CD4-positive, alpha-beta T cell treated with Interleukin-21 for 1 hour (primary cell): Measurements from ENCODE around the gene ZDHHC21.
"Not testable (repeated sequence)": the region's sequence is repeated elsewhere in the genome, so short reads cannot be mapped to it uniquely, and the experiment has no call there.

ENCODE experiments used
- DNase-seq: peaks from one replicate; pipeline ENCODE4 v3.0.0-alpha.2; 2020

ZDHHC21 gene

DNA sequence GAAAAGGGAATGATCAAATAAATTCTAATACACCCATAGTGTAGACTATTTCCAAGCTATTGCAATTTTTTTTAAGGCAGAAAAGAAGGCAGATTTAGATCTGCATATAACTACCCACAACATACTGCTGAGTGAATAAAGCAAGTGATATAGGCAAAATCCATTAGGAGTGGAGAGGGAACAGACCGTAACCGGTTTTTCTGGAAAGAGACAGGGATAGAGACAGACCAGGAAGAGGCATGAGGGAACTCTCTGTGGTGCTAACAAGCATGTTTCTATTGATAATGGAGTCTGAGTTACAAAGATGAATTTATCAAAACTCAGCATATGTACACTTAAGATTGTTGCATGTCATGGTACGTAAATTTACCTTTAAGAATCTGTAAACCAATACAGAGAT, 14.5 kb downstream of the ZDHHC21 start:
- DNase-seq = no peak

DNA sequence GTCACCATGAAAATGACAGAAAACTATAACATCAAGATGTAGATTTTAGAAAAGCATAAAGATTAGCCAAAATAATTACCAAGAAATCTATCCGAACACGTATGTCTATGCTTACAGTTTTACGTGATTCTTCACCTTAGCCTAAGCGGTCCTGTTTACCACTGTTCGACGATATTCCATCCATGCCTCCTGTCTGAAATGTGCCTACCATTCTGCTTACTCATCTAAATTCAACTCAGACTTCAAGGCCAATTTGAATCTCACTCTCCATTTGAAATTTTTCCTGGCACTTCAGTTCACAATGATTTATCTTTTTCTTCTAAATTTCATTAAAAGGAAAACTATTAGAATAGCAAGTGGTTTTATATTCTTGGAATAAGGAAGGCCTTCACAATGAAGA, 15.4 kb downstream of the ZDHHC21 start:
- no peak for DNase-seq

DNA sequence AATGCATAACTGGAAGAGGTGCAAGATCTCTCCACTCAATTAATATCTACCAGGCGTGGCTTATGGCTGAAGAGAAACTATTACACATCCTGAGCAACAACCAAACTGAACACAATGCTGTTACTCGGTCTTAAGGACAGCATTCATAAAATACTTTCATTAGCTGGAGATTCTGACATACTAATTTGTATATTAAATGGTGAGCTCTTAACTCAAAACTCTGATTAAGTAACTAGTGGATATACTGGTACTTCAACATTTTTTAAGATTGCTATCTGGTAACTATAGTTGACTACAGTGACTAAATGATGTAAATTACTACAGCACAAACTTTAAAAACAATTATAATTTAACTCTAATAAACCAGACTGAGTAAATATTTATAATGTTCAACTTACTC, 15.8 kb downstream of the ZDHHC21 start:
- no peak for DNase-seq

DNA sequence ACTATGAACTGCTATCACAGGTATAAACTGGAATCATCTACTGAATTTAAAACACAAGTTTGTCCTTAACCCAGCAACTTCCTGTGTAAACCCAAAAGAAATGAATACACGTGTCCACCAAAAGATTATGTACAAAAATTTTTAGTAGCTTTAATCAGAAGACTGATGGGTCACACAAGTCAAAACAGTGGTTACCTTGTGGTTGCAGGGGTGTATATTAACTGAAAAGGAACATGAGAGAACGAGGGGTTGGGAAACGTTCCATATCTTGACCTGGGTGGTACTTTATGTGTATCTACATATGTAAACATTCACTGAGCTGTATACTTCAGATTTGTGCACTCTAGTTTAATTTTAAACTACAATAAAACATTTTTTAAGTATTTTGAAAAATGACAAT, 18.6 kb downstream of the ZDHHC21 start:
- no peak for DNase-seq

DNA sequence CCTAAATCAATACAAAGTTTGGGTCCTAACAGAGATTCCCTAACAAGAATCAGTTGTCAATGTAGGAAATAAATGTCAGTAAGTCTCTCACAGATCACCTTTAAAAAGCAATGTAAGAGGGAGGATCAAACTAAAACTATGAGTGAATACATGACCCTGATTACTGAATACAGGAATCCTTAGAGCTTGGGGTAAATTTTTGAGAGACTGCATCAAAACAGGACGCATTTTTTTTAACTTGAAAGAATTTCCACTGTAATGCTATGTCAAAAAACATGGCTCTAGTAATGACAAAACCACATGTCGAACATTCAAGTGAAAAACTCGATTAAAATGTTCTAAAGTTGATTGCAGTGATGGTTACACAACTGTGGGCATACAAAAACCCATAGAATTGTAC, 21.9 kb downstream of the ZDHHC21 start:
- no peak for DNase-seq

DNA sequence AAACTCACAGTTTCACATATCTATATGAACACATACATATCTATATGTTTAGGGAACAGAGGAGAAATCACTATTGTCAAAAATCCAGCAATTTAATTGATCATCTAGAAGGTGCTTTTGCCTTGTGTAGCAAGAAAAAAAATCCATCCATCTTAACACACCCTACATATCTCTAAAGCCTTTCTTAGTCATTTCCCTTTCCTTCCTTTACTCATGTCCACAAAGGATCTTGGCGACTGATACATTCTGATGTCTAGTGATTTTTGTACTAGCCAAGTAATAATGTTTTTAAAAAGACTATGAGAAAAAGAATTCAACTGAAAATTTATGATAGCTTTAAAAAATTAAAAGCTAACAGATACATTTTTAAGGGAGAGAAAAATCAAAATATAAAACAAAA, 22.5 kb downstream of the ZDHHC21 start:
- DNase-seq = no peak

DNA sequence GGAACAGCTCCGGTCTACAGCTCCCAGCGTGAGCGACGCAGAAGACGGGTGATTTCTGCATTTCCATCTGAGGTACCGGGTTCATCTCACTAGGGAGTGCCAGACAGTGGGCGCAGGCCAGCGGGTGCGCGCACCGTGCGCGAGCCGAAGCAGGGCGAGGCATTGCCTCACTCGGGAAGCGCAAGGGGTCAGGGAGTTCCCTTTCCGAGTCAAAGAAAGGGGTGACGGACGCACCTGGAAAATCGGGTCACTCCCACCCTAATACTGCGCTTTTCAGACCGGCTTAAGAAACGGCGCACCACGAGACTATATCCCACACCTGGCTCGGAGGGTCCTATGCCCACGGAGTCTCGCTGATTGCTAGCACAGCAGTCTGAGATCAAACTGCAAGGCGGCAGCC, 29.2 kb downstream of the ZDHHC21 start:
- not testable (repeated sequence) for DNase-seq

DNA sequence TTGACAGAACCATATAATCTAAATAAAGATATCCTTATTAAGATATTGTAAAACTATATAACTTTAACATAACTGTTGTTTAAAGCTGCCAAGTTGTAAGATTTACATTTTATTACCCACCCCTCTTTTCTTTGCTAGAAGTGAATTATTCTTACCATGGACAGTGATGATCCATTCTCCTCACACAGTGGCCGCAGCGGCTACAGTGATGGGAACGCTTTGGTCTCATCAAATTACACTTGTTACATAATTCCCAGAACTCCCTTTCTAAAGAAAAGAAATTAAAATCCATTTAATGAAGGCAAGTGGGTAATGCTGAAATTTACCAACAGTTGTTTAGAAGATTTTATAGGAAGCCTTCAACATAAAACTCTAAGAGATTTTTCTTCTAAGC, 31.2 kb downstream of the ZDHHC21 start:
- no peak for DNase-seq

DNA sequence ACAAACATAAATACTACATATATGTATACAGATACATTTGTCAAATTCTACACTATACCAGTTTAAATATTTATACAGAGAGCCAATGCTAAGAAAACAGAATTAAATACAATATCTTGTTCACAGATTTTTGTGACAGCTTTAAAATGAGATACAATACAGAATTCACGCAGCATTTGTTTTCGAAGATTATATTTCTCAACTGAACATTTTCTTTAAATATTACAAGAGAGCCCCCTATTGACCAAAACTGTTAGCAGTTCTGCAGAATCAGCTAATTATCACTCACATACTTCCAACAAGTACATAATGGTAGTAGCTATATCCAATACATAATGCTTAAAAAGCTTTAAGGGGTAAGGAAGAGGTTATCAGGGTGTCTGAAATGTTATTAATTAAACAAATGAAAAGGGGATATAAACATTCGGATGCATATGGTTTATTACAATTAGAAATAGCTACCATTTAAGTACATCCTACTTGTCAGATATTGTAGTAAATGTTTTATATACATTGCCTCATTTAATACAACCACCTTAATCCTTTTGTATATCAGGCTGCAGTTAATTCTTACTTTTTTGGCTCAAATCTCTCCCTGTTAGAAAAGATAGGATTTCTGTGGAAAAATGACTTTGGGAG, 31.7 kb downstream of the ZDHHC21 start:
- peak; percentile 6 for DNase-seq

DNA sequence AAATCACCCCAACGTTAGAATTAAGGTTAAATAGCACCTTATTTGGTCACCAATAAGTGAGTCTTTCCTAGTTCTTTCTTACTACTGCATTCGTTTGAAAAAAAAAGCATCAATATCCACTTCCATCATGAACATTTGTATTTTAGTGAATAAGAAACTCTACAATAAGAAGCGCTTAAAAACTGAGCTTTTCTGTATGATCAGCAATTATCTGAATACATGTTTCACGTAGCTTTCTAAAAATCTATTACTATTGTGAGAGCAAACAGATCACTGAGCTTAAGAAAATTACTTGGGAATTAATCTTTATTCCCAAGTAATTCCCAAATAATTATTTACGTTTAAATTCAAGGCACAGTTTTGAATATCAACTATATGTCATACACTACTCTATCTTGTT, 32.5 kb downstream of the ZDHHC21 start:
- no peak for DNase-seq

DNA sequence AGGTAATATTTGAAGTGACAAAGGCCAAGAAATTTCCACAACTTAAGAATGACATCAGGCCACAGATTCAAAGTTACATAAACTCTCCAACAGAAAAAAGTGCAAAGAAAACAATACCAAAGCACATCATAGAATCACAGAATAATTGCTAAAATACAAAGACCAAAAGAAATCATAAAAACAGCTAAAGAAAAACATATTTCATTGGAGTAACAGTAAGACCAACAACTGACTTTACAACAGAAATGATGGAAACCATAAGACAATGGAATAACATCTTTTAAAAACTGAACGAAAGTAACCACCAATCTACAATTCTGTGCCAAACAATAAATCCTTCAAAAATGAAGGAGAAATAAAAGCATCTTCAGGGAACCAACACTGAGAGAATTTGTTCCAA, 38.3 kb downstream of the ZDHHC21 start:
- DNase-seq = no peak

DNA sequence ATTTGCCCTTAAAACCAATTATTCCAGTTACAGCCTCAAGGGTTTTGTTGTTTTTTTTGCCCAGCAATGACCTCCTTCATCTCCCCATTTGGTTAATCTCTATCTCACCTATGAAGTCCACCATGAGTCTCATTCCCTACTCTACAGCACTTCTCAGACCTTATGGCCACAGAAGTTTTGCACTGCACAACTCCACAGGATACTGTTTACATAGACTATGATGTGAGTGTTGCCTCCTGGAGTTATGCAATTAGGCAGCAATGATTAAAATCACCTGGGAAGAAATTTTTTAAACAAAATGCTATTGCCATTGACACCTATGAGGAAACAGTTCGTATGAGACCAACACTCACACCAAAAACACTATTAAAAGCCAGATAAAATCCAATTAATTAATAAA, 39.7 kb downstream of the ZDHHC21 start:
- no peak for DNase-seq

DNA sequence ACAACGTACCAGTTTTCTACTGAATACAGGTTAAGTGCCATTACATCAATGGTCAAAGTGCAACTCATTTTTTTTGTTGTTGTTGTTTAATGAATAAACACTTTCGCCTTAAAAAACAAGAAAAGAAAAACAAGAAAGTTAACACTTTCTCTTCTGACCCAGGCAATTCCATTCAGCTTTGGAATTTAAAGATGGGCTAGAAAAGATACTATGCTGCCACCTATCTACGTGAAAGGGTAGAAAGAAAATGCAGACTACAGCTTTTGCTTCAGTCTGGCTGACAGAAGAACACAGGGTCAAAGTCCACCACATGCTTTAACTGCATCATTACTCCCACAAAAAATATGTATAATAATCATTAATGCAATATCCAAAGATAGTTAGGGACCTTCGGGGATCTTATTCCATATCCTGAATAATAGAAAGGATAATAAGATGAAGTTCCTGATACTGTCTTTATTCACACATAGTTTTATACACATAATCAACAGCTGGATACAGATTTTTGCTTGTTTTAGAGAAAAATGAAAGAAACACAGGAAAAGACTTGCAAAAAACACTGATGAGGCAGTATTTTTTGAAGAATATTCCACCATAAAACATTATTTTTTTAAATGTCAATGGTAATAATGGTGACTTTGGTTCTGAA, 40.4 kb downstream of the ZDHHC21 start:
- DNase-seq = no peak

DNA sequence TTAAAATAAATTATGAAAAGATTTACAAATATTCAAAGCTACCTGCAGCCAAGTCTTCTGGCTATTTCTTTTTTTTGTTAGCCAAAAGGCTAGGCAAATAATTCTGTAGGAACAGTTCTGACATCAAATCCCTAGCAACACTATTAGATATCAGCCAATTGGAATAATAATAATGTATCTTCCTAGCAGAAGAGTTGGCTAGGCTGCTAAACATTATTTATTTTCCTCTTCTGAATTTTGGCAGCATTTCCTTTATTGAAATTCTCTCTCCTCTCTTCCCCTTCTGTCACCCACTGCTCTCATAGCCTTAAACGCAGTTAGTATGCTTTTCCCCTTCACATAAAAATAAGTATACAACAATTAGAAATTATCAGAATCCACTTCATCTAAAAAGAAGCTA, 42.6 kb downstream of the ZDHHC21 start:
- DNase-seq = no peak

DNA sequence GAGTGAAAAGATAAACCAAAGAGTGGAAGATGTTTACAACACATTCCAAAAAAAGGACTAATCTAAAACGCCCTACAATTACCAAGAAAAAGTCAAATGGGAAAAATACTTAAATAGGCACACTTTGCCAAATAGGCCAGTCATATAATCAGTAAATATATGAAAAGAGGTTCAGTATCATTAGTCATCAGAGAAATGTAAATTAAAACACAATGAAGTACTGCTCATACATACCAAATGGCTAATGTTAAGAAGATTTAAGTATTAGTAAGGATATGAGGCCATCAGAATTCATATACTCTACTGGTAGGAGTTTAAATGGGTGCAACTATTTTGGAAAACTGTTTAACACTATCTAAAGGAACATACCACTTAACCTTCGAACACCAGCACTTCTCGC, 47.6 kb downstream of the ZDHHC21 start:
- DNase-seq = no peak

DNA sequence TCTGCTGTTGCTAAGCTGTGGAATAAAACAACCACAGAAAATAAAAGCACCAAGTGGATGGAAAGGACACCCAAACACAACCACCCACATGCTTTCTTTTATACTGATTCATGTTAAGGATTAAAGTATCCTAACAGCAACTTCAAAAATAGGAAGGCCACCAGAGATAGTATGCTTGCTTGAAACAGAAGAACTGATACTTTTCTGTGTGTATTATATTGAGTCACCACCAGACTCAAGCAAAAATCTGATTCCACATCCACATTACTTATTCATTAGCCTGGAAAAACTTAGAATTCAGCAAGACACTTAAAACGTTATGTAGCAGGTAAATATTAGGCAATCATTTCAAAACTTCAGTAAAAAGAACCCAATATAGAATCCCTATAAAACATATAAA, 52.3 kb downstream of the ZDHHC21 start:
- no peak for DNase-seq

DNA sequence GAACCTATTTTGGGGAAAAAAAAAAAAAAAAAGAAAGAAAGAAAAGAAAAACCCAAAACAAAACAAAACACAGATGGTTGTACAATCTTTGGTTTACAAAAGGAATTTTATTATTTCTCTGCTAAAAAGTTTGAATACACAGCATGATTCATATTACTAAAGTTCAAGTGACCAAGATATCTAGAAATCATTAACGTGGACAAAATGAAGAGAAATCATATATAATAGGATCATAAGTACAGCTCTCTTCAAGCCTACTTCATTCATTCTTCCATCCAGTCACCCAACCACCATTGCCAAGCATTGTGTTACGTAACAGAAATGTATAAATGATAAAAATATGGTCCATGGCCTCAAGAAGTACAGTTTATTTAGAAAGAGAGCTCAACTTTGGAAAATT, 52.9 kb downstream of the ZDHHC21 start:
- DNase-seq = no peak

DNA sequence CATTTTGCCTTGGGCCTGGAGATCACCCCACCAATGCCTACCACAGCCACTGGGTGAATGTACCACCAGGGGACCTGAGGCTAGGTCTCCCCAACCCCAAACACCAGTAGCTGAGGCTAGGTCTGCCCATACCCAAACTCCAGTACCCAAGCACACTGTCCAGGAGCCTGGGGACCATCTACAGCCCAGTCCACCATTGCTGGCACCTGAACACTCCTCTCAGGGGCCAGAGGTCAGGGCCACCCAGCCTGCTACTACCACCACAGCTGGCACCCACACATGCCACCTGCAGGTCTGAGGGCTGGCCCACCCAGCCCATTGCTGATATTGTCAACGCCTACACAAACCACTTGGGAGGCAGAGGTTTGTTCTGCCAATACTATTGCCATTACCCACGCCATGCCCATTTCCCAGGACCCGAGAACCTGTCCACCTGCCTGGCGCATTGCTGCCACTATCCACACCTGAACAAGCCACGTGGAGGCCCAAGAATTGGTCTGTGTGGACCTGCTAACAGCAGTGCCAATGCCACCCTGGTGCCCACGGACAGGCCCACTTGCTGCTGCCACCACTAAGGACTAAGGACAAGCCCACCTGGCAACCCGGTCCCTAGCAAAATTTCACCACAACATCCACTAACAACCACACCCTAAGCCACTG, 59.2 kb downstream of the ZDHHC21 start:
- DNase-seq = no peak

DNA sequence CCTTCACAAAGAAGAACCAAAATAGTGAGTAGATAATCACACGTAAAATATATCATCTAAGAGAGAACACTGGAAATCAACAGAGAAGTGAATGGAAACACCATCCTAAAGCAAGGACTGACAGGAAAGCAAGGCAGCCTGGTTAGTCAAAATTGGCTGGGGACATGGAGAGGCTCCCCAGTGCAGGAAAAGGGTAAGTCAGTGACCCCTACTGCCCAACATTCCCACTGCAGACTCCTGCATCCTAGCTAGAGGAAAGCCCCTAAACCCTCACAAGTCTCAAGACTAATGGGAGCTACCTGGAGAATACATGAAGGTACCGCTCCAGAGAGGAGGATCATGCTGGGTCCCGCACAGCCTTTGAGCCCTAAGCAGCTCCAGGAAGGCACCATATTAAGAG, 60.1 kb downstream of the ZDHHC21 start:
- no peak for DNase-seq

DNA sequence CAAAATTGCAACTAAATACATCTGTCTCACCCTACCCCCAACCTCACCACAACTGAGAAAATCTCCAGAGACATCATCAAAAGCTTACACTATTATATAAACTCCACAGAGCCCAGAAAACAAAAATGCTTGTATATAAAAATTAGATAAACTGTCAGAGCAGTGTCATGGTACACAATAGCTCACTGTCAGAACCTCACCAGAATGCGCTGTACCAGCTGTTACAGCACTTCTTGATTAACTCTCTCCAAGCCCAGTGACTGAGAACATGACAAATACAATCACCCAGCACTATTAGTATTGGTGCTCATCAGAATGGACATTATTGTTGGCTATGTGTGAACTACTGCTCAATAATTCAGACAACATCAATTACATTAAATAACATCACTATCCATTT, 65.7 kb downstream of the ZDHHC21 start:
- DNase-seq = no peak

DNA sequence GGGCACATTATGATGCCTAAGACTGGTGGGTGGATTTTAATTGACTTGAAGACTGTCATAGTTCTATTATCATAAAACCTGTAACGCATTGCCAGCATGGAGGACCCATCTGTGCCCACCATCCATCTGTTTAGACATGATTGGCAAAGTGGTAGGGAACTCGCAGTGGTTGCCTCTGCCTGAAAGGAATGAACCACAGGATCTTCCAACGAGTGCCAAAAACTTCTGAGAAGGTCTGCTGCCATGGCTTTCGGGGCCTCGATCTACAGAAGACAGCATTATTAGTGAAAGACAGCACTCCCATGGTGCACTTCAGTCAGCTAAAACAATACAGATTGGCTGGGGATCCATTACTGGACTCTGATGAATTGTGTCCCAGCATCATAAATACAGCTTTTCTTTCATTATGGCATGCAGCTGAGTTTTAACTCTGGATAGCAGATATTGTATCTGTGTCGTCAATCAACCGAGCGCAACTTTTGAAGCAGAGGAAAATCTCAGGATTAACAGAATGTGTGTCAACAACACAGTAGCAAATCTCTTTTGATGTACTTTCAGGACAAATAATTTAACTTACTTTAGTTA, 74.3 kb downstream of the ZDHHC21 start:
- no peak for DNase-seq

DNA sequence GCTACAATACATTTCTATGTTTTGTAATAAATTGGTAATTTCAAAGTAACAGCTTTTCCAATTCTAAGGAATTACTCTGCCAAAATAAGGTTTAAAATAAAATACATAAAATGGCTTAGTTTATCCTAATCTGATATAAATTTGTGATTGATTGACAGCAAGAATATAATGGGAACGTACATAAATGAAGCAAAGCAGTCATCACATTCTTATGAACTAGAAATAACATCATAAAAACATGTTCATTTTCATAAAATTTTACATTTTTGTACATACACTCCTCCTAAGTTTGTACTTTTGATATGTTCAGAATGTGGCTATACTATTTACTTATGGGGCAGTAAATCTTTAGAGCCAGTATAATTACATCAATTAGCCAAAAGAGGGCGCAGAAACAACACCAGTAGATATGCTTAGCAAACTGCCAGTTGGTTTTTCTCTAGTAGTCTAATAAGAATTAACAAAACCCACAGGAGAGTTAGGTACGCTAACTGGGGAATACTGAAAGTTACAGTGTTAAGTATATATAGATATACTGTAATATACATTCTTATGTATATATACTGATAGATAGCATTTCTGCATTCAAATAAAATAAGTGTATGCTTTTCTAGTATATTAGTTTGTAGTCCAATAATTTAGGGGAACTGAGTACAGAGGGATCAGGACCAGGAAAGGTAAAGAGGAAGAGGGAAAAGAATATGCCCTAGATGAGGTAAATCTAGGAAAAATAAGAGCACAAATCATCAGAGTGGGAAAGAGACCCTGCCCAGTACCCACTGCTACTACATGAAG, 76.8 kb downstream of the ZDHHC21 start:
- DNase-seq = peak; percentile 44

DNA sequence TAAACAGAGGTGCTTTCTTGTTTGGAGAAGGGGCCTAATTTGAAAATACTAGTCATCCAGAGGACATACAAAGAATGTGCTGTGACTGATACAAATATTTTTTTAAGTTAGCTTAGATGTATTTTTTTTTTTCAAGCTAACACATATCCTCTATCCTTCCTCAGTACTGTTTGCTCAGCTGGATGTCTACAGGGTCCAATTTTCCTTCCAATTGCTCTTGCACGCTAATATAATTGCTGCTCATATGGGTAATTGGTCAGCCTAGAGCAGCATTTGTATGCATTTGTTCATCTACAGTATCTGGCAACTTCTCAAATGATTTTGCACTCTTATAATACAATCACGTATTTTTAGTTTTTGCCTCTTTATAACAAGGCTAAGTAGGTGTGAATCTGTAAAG, 84.7 kb downstream of the ZDHHC21 start:
- no peak for DNase-seq
